Renal pelvis (tissue), 4 donors: ENCODE data around the gene C4BPB. TPM values are rescaled to one million over a fixed set of nuclear protein-coding genes. Genes with fewer than 3 reads are reported as not detected.

Experiments
- DNase-seq: peaks from one replicate; pipeline ENCODE4 v3.0.0-alpha.2; 2013
- polyA plus RNA-seq, 3 donors: library from polyadenylated mRNA; unstranded; fragments of 120-200 nt; gene quantifications; one replicate each; pipeline ENCODE4 v1.2.1, GENCODE V29; 2013; ENCODE audit not compliant: insufficient read length in 3 of 3

The C4BPB gene
- polyA plus RNA-seq, 3 donors: 0.20 to 0.74 (median 0.53) TPM

GRCh38 chr1:207058878-207059867 is 29.5 kb upstream of the C4BPB start:
- no peak for DNase-seq

- no peak for DNase-seq
Observed at GRCh38 chr1:207059881-207060280, 28.8 kb upstream of the C4BPB start.

- no peak for DNase-seq
Observed at GRCh38 chr1:207060596-207060995, 28.1 kb upstream of the C4BPB start.

GRCh38 chr1:207062058-207062457 is 26.6 kb upstream of the C4BPB start:
- no peak for DNase-seq

- DNase-seq: no peak
Observed at GRCh38 chr1:207063014-207063413, 25.6 kb upstream of the C4BPB start.

- DNase-seq: no peak
Observed at GRCh38 chr1:207064561-207064960, 24.1 kb upstream of the C4BPB start.

- no peak for DNase-seq
Observed at GRCh38 chr1:207067185-207067584, 21.5 kb upstream of the C4BPB start.

GRCh38 chr1:207067665-207068064 is 21.0 kb upstream of the C4BPB start:
- no peak for DNase-seq

GRCh38 chr1:207069061-207069460 is 19.6 kb upstream of the C4BPB start:
- DNase-seq: no peak

GRCh38 chr1:207069858-207070506 is 18.7 kb upstream of the C4BPB start:
- DNase-seq: no peak

GRCh38 chr1:207070811-207071210 is 17.8 kb upstream of the C4BPB start:
- DNase-seq: no peak

- DNase-seq: no peak
Observed at GRCh38 chr1:207071426-207071825, 17.2 kb upstream of the C4BPB start.

GRCh38 chr1:207072233-207072632 is 16.4 kb upstream of the C4BPB start:
- peak; percentile 76 for DNase-seq

GRCh38 chr1:207073906-207074820 is 14.5 kb upstream of the C4BPB start:
- no peak for DNase-seq

- no peak for DNase-seq
Observed at GRCh38 chr1:207076181-207076955, 12.3 kb upstream of the C4BPB start.

GRCh38 chr1:207077012-207077411 is 11.6 kb upstream of the C4BPB start:
- DNase-seq: no peak

- DNase-seq: peak; percentile 87
Observed at GRCh38 chr1:207077470-207078377, 10.9 kb upstream of the C4BPB start.

GRCh38 chr1:207078578-207079132 is 10.0 kb upstream of the C4BPB start:
- DNase-seq: no peak

GRCh38 chr1:207079706-207080241 is 8.9 kb upstream of the C4BPB start:
- DNase-seq: no peak
